Activated CD4-positive, alpha-beta T cell treated with anti-CD3 and anti-CD28 coated beads, Interleukin-2, amount 10 ng/mL, durations not matched to agents 7 days and 5 days (primary cell): Measurements from ENCODE around the gene MMEL1. TPM values are rescaled to one million over a fixed set of nuclear protein-coding genes. Genes with fewer than 3 reads are reported as not detected.
A peak's percentile ranks its signal among the peaks of the same experiment; 100 is the strongest.
"Not testable (repeated sequence)": the region's sequence is repeated elsewhere in the genome, so short reads cannot be mapped to it uniquely, and the experiment has no call there.

Source experiments
- CTCF ChIA-PET: fragments of 350-600 bp; sonication (Branson Sonifier 250); formaldehyde crosslinking; loops from one replicate; lab custom pipeline; 2021; ENCODE audit warnings: antibody characterized with exemption; lab: Charles Lee
- POLR2A ChIA-PET: fragments of 350-600 bp; sonication (Branson Sonifier 250); formaldehyde crosslinking; loops from one replicate; lab custom pipeline; 2021; ENCODE audit warnings: antibody characterized with exemption; lab: Charles Lee
- DNase-seq: peaks from one replicate; pipeline ENCODE4 v3.0.0-alpha.2; 2020
- H3K27ac Mint-ChIP-seq: one replicate; pipeline ENCODE4 v1.8.0; 2021; ENCODE audit warnings: mild to moderate bottlenecking, moderate library complexity, mixed read lengths
- H3K27me3 Mint-ChIP-seq: one replicate; pipeline ENCODE4 v1.8.0; 2021; ENCODE audit warnings: mixed read lengths
- H3K36me3 Mint-ChIP-seq: one replicate; pipeline ENCODE4 v1.8.0; 2021; ENCODE audit warnings: low read depth, mixed read lengths
- H3K4me1 Mint-ChIP-seq: one replicate; pipeline ENCODE4 v1.8.0; 2021; ENCODE audit warnings: mixed read lengths
- H3K4me3 Mint-ChIP-seq: one replicate; pipeline ENCODE4 v1.8.0; 2021; ENCODE audit warnings: mild to moderate bottlenecking, moderate library complexity, mixed read lengths
- H3K9me3 Mint-ChIP-seq: one replicate; pipeline ENCODE4 v1.8.0; 2021; ENCODE audit warnings: mixed read lengths
- total RNA-seq, 2 experiments: library from RNA; stranded (reverse); gene quantifications; one replicate each; pipeline ENCODE4 v1.2.3, GENCODE V29; 2021

The MMEL1 gene
- total RNA-seq, 2 experiments from 2014 or later, result 2.9 to 3.5 TPM

GRCh38 chr1:2586154-2587070 lies 46.4 kb downstream of the MMEL1 start, which contains the start of gene PRXL2B:
Gene PRXL2B, plus strand, starts transcription at chr1:2586777. Its CDS starts 109 bp downstream, at chr1:2586886.
- Mint-ChIP-seq H3K36me3 (peaks cover 3% of the 10 kb centered on the region), H3K4me1 (peaks cover 28% of the 10 kb centered on the region), H3K27me3 (no peaks in the 10 kb centered on the region), H3K9me3 (no peaks in the 10 kb centered on the region), H3K4me3 (peak within 1 kb of the TSS; percentile 91), H3K27ac (peak within 1 kb of the TSS; percentile 97)
- ChIA-PET CTCF (interaction anchor here (0.6 to 5.3 kb wide), 11 partner anchors 8 to 383 kb away, joined by 3 to 36 read pairs (median 4); partner anchors contain the start of genes PANK4 and TNFRSF14), POLR2A (interaction anchor here (0.6 to 2.3 kb wide), 4 partner anchors 30 to 170 kb away, joined by 3 to 8 read pairs (median 4); partner anchors contain the start of gene TNFRSF14)
- DNase-seq, result peak; percentile 98

- H3K36me3 Mint-ChIP-seq, result peaks cover 3% of the 10 kb centered on the region
- peak overlapping the region; percentile 91 for H3K4me3 Mint-ChIP-seq
- no peaks in the 10 kb centered on the region for H3K27me3 Mint-ChIP-seq
- peak; percentile 77 for DNase-seq
- H3K27ac Mint-ChIP-seq, result peak overlapping the region; percentile 97
- peaks cover 33% of the 10 kb centered on the region for H3K4me1 Mint-ChIP-seq
- POLR2A ChIA-PET, result interaction anchor here (1.1 to 2.3 kb wide), 3 partner anchors 29 to 170 kb away, joined by 4 to 8 read pairs (median 5); partner anchors contain the start of gene TNFRSF14
- CTCF ChIA-PET, result interaction anchor here (0.6 to 5.3 kb wide), 10 partner anchors 20 to 391 kb away, joined by 3 to 36 read pairs (median 3); partner anchors contain the start of gene PANK4
- H3K9me3 Mint-ChIP-seq, result no peaks in the 10 kb centered on the region
These were observed 47.3 kb downstream of the MMEL1 start for GRCh38 chr1:2585318-2586092.

- POLR2A ChIA-PET, result interaction anchor here (1.5 to 2.3 kb wide), 2 partner anchors 28 to 38 kb away, joined by 5 to 8 read pairs; partner anchors contain the start of gene TNFRSF14
- H3K4me3 Mint-ChIP-seq, result peak overlapping the region; percentile 91
- no peak for DNase-seq
- peak overlapping the region; percentile 97 for H3K27ac Mint-ChIP-seq
- CTCF ChIA-PET, result interaction anchor here (0.7 to 5.3 kb wide), 6 partner anchors 10 to 390 kb away, joined by 3 to 36 read pairs (median 3); no protein-coding TSS in a partner anchor
- H3K9me3 Mint-ChIP-seq, result no peaks in the 10 kb centered on the region
- peaks cover 36% of the 10 kb centered on the region for H3K4me1 Mint-ChIP-seq
- no peaks in the 10 kb centered on the region for H3K27me3 Mint-ChIP-seq
- H3K36me3 Mint-ChIP-seq, result peaks cover 3% of the 10 kb centered on the region
These were observed 48.0 kb downstream of the MMEL1 start for GRCh38 chr1:2584686-2585317.

- Mint-ChIP-seq H3K27ac (peak overlapping the region; percentile 97), H3K4me1 (peaks cover 43% of the 10 kb centered on the region), H3K27me3 (no peaks in the 10 kb centered on the region), H3K4me3 (peak overlapping the region; percentile 91), H3K9me3 (no peaks in the 10 kb centered on the region), H3K36me3 (peaks cover 4% of the 10 kb centered on the region)
- ChIA-PET POLR2A (no interaction called here), CTCF (interaction anchor here (1.0 to 5.3 kb wide), 3 partner anchors 9 to 37 kb away, joined by 3 to 36 read pairs (median 12); no protein-coding TSS in a partner anchor)
- peak; percentile 28 for DNase-seq
These were observed 48.9 kb downstream of the MMEL1 start for GRCh38 chr1:2583871-2584351.

- H3K27me3 Mint-ChIP-seq, result no peaks in the 10 kb centered on the region
- POLR2A ChIA-PET, result no interaction called here
- H3K27ac Mint-ChIP-seq, result peak overlapping the region; percentile 97
- H3K36me3 Mint-ChIP-seq, result peaks cover 7% of the 10 kb centered on the region
- DNase-seq, result no peak
- no peaks in the 10 kb centered on the region for H3K9me3 Mint-ChIP-seq
- H3K4me3 Mint-ChIP-seq, result no peak overlapping the region
- H3K4me1 Mint-ChIP-seq, result peaks cover 48% of the 10 kb centered on the region
- CTCF ChIA-PET, result interaction anchor here (0.7 to 5.3 kb wide), 3 partner anchors 18 to 37 kb away, joined by 3 to 36 read pairs (median 12); no protein-coding TSS in a partner anchor
These were observed 49.5 kb downstream of the MMEL1 start for GRCh38 chr1:2583331-2583791.

- CTCF ChIA-PET, result interaction anchor here (0.8 kb wide), 1 partner anchor 387 kb away, joined by 3 read pairs; the partner anchor contains the start of gene FAAP20
- no peak overlapping the region for H3K4me3 Mint-ChIP-seq
- peak overlapping the region; percentile 60 for H3K27ac Mint-ChIP-seq
These were observed 50.4 kb downstream of the MMEL1 start for GRCh38 chr1:2582391-2582790.

GRCh38 chr1:2580691-2581090 lies 52.1 kb downstream of the MMEL1 start:
- no peak for DNase-seq
- CTCF ChIA-PET, result interaction anchor here (0.6 kb wide), 1 partner anchor 113 kb away, joined by 3 read pairs; no protein-coding TSS in a partner anchor
- POLR2A ChIA-PET, result interaction anchor here (0.6 kb wide), 1 partner anchor 854 kb away, joined by 4 read pairs; no protein-coding TSS in a partner anchor
- Mint-ChIP-seq H3K9me3 (no peaks in the 10 kb centered on the region), H3K4me1 (peaks cover 67% of the 10 kb centered on the region), H3K27me3 (no peaks in the 10 kb centered on the region), H3K4me3 (no peak overlapping the region), H3K27ac (peak overlapping the region; percentile 26), H3K36me3 (peaks cover 7% of the 10 kb centered on the region)

More at GRCh38 chr1:2582391-2582790, 50.4 kb downstream of the MMEL1 start:
- DNase-seq, result no peak
- Mint-ChIP-seq H3K36me3 (peaks cover 7% of the 10 kb centered on the region), H3K4me1 (peaks cover 54% of the 10 kb centered on the region), H3K27me3 (no peaks in the 10 kb centered on the region), H3K9me3 (no peaks in the 10 kb centered on the region)
- POLR2A ChIA-PET, result no interaction called here

- no peaks in the 10 kb centered on the region for H3K27me3 Mint-ChIP-seq
- H3K27ac Mint-ChIP-seq, result peak overlapping the region; percentile 93
- H3K9me3 Mint-ChIP-seq, result peaks cover 6% of the 10 kb centered on the region
- H3K4me3 Mint-ChIP-seq, result peak overlapping the region; percentile 68
- H3K36me3 Mint-ChIP-seq, result peaks cover 4% of the 10 kb centered on the region
- ChIA-PET CTCF (interaction anchor here (0.6 to 2.8 kb wide), 5 partner anchors 8 to 31 kb away, joined by 5 to 17 read pairs (median 6); no protein-coding TSS in a partner anchor), POLR2A (no interaction called here)
- peaks cover 61% of the 10 kb centered on the region for H3K4me1 Mint-ChIP-seq
- DNase-seq, result no peak
These were observed 54.1 kb downstream of the MMEL1 start for GRCh38 chr1:2578758-2579118.

- CTCF ChIA-PET, result interaction anchor here (0.7 to 2.8 kb wide), 5 partner anchors 10 to 164 kb away, joined by 3 to 17 read pairs (median 6); no protein-coding TSS in a partner anchor
- peak; percentile 66 for DNase-seq
- POLR2A ChIA-PET, result interaction anchor here (1.0 kb wide), 1 partner anchor 22 kb away, joined by 4 read pairs; the partner anchor contains the start of gene TNFRSF14
- H3K4me1 Mint-ChIP-seq, result peaks cover 58% of the 10 kb centered on the region
- peaks cover 16% of the 10 kb centered on the region for H3K9me3 Mint-ChIP-seq
- peaks cover 10% of the 10 kb centered on the region for H3K36me3 Mint-ChIP-seq
- not testable (repeated sequence) for H3K27me3 Mint-ChIP-seq
- peak overlapping the region; percentile 68 for H3K4me3 Mint-ChIP-seq
- peak overlapping the region; percentile 93 for H3K27ac Mint-ChIP-seq
These were observed 55.2 kb downstream of the MMEL1 start for GRCh38 chr1:2577565-2578075.

- CTCF ChIA-PET, result interaction anchor here (2.8 kb wide), 1 partner anchor 28 kb away, joined by 10 read pairs; no protein-coding TSS in a partner anchor
- H3K27ac Mint-ChIP-seq, result peak overlapping the region; percentile 72
- peaks cover 50% of the 10 kb centered on the region for H3K4me1 Mint-ChIP-seq
- peaks cover 18% of the 10 kb centered on the region for H3K9me3 Mint-ChIP-seq
- DNase-seq, result no peak
- H3K36me3 Mint-ChIP-seq, result peaks cover 10% of the 10 kb centered on the region
- no peaks in the 10 kb centered on the region for H3K27me3 Mint-ChIP-seq
- no peak overlapping the region for H3K4me3 Mint-ChIP-seq
- POLR2A ChIA-PET, result no interaction called here
These were observed 56.8 kb downstream of the MMEL1 start for GRCh38 chr1:2575801-2576663.
